GM18511 (cell line): ENCODE results near the gene CFAP157.

Source experiments
- ATAC-seq: cut with Tn5 transposase; IDR thresholded peaks from one replicate; pipeline ENCODE4 v1.9.1; 2021; ENCODE audit warnings: mild to moderate bottlenecking, moderate library complexity; ENCODE audit not compliant: unreplicated experiment

The CFAP157 gene

GRCh38 chr9:127758843-127759242 lies 52.1 kb downstream of the CFAP157 start:
- ATAC-seq = no peak

GRCh38 chr9:127761061-127761460 lies 54.3 kb downstream of the CFAP157 start:
- ATAC-seq = no peak

GRCh38 chr9:127761491-127761956 lies 54.7 kb downstream of the CFAP157 start:
- ATAC-seq = no peak

GRCh38 chr9:127762111-127762676 lies 55.4 kb downstream of the CFAP157 start:
- no peak for ATAC-seq

- no peak for ATAC-seq
These were observed 57.2 kb downstream of the CFAP157 start for GRCh38 chr9:127763918-127764384.

GRCh38 chr9:127765418-127765817 lies 58.6 kb downstream of the CFAP157 start:
- ATAC-seq = no peak
